HCT116 (cell line): ENCODE results near the gene METTL13.

Source experiments
- CEBPB ChIP-seq: IDR thresholded peaks from 2 replicates; pipeline ENCODE4 v1.6.1; 2012; ENCODE audit warnings: low read depth
- CTCF ChIP-seq, 3 experiments: fragments of 200-600 bp in 1 of 3; sonication (generic) in 1 of 3; IDR thresholded peaks in 2 of 3; conservative IDR thresholded peaks in 1 of 3; 2 replicates each; pipeline ENCODE4 v1.5.1; 2012 to 2017; ENCODE audit warnings: low read depth in 2 of 3, low read length in 2 of 3, antibody characterized with exemption in 1 of 3, borderline replicate concordance in 1 of 3, control low read depth in 1 of 3, mild to moderate bottlenecking in 1 of 3, mixed read lengths in 1 of 3, mixed run types in 1 of 3, moderate library complexity in 1 of 3; ENCODE audit not compliant: insufficient read depth in 1 of 3
- EZH2 ChIP-seq: fragments of 200-600 bp; sonication (generic); IDR thresholded peaks from 2 replicates; pipeline ENCODE4 v1.6.1; 2017; ENCODE audit warnings: antibody characterized with exemption, mixed run types
- EZH2phosphoT487 ChIP-seq: fragments of 200-600 bp; IDR thresholded peaks from 2 replicates; pipeline ENCODE4 v1.6.1; 2018; ENCODE audit warnings: antibody characterized with exemption, borderline replicate concordance
- JUND ChIP-seq: IDR thresholded peaks from 2 replicates; pipeline ENCODE4 v1.6.1; 2012
- POLR2A ChIP-seq: IDR thresholded peaks from 2 replicates; pipeline ENCODE4 v1.7.0; 2011; ENCODE audit warnings: borderline replicate concordance; ENCODE audit not compliant: insufficient read depth, insufficient read length; ENCODE audit errors: extremely low read depth
- POLR2AphosphoS5 ChIP-seq: IDR thresholded peaks from 2 replicates; pipeline ENCODE4 v1.6.1; 2011; ENCODE audit warnings: mild to moderate bottlenecking, low read depth, low read length, moderate library complexity
- RAD21 ChIP-seq: IDR thresholded peaks from 2 replicates; pipeline ENCODE4 v1.6.1; 2012; ENCODE audit warnings: low read depth, mild to moderate bottlenecking
- REST ChIP-seq: IDR thresholded peaks from 2 replicates; pipeline ENCODE4 v1.6.1; 2012; ENCODE audit warnings: low read depth
- SP1 ChIP-seq: IDR thresholded peaks from 2 replicates; pipeline ENCODE4 v1.6.1; 2012; ENCODE audit warnings: low read depth
- SRF ChIP-seq: IDR thresholded peaks from 2 replicates; pipeline ENCODE4 v1.6.1; 2012; ENCODE audit warnings: low read depth
- TCF7L2 ChIP-seq: IDR thresholded peaks from 2 replicates; pipeline ENCODE4 v1.7.0; 2011; ENCODE audit warnings: borderline replicate concordance, inconsistent platforms; ENCODE audit not compliant: insufficient read depth, insufficient read length; ENCODE audit errors: extremely low read depth
- YY1 ChIP-seq: IDR thresholded peaks from 2 replicates; pipeline ENCODE4 v1.6.1; 2011; ENCODE audit warnings: low read length, low read depth, moderate library complexity, mild to moderate bottlenecking; ENCODE audit not compliant: insufficient replicate concordance; ENCODE audit errors: extremely low read depth

GRCh38 chr1:171741872-171742576 is 39.4 kb upstream of the METTL13 start, which contains the start of gene VAMP4:
- TF ChIP-seq POLR2A (peak; percentile 81), REST (no peak), POLR2AphosphoS5 (peak; percentile 97), CTCF (IDR thresholded peaks at IDR 0.05 in 2 of 3, conservative IDR thresholded peaks at IDR 0.05 in 1 of 3; ENCODE audit: borderline replicate concordance in 1 of 3, insufficient read depth in 1 of 3, low read depth in 2 of 3, low read length in 2 of 3) (no peak), YY1 (peak; percentile 88), RAD21 (no peak), JUND (peak; percentile 4; the same call in 1 of the 2 replicates), TCF7L2 (peak; percentile 31), SRF (peak; percentile 98), SP1 (peak; percentile 89), EZH2 (no peak), EZH2phosphoT487 (no peak), CEBPB (no peak)
